BE2C (cell line): ENCODE data around the gene PODXL.

ENCODE experiments used
- DNase-seq: peaks from one replicate; pipeline ENCODE4 v3.0.0-alpha.2; 2020
- H3K27me3 ChIP-seq: fragments of 250-450 bp; sonication (Bioruptor Pico); 2 replicates; pipeline ENCODE4 v1.5.1; 2020; ENCODE audit warnings: mild to moderate bottlenecking
- H3K36me3 ChIP-seq: fragments of 250-450 bp; sonication (Bioruptor Pico); 2 replicates; pipeline ENCODE4 v1.5.1; 2020; ENCODE audit warnings: mild to moderate bottlenecking
- H3K4me1 ChIP-seq: fragments of 250-450 bp; sonication (Bioruptor Pico); 2 replicates; pipeline ENCODE4 v1.5.1; 2020
- H3K4me3 ChIP-seq: 2 replicates; pipeline ENCODE4 v1.5.1; 2011; ENCODE audit warnings: low read depth, low read length
- H3K9me3 ChIP-seq: fragments of 250-450 bp; sonication (Bioruptor Pico); 2 replicates; pipeline ENCODE4 v1.5.1; 2020
- TF ChIP-seq, protein P1 (sequence below): IDR thresholded peaks from 2 replicates; pipeline ENCODE4 v1.5.1; 2012; ENCODE audit warnings: mild to moderate bottlenecking, low read depth, low read length

Gene PODXL

DNA sequence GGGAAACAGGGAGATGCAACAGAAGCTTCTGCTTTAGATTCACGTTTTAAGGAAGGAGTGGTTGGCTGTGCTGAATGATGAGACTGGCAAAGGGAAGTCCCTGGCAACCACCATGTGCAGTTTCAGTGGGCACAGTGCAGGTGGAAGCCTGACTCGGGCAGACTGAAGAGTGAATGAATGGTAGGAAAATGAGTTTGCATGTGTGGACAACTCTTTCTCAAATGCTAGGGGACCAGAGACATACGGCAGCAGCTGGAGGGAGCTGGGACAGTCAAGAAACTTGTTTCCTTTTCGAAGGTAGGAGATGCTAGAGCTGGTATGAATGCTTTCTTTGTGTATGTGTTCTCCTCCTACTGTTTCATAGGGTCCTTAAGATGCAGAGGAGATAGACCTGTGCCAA, 29.0 kb downstream of the PODXL start:
- no peaks in the 10 kb centered on the region for H3K27me3 ChIP-seq
- TF ChIP-seq, protein P1, sequence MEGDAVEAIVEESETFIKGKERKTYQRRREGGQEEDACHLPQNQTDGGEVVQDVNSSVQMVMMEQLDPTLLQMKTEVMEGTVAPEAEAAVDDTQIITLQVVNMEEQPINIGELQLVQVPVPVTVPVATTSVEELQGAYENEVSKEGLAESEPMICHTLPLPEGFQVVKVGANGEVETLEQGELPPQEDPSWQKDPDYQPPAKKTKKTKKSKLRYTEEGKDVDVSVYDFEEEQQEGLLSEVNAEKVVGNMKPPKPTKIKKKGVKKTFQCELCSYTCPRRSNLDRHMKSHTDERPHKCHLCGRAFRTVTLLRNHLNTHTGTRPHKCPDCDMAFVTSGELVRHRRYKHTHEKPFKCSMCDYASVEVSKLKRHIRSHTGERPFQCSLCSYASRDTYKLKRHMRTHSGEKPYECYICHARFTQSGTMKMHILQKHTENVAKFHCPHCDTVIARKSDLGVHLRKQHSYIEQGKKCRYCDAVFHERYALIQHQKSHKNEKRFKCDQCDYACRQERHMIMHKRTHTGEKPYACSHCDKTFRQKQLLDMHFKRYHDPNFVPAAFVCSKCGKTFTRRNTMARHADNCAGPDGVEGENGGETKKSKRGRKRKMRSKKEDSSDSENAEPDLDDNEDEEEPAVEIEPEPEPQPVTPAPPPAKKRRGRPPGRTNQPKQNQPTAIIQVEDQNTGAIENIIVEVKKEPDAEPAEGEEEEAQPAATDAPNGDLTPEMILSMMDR, result no peak
- DNase-seq, result no peak
- H3K36me3 ChIP-seq, result no peaks in the 10 kb centered on the region
- H3K4me3 ChIP-seq, result no peak overlapping the region
- H3K4me1 ChIP-seq, result no peaks in the 10 kb centered on the region
- H3K9me3 ChIP-seq, result no peaks in the 10 kb centered on the region

DNA sequence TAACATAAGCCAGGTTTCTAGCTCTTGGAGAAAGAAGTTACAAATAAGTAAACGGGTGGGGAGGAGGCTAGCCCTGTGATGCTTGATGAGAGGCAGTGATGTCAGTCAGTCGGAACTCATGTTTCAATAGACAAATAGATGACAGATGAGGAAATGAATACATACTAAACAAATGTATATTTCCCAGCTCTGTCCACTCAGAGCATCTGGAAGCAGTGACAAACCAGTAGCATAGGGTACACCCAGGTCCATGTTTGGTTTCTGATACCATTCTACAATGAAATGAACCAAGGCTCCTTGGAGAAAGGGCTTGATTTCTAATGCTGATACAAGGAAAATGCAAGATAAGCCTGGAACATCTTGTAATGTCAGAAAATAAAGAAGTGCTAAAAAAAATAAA, 30.6 kb downstream of the PODXL start:
- H3K9me3 ChIP-seq, result no peaks in the 10 kb centered on the region
- no peaks in the 10 kb centered on the region for H3K27me3 ChIP-seq
- no peak overlapping the region for H3K4me3 ChIP-seq
- TF ChIP-seq, protein P1, result no peak
- DNase-seq, result no peak
- H3K4me1 ChIP-seq, result no peaks in the 10 kb centered on the region
- H3K36me3 ChIP-seq, result no peaks in the 10 kb centered on the region

DNA sequence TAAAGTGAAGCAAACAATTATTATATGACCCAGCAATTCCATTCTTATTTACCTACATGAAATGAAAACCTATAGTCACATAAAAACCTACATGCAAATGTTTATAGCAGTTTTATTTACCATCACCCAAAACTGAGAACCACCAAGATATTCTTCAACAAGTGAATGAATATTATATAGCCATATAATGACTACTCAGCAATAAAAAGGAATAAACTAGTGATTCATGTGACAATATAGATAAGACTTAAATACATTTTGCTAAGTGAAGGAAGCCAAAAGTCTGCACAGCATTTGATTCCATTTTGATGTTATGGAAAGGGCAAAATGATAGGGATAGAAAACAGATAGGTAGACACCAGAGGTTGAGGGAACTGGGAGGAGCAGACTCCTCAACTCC, 31.7 kb downstream of the PODXL start:
- no peaks in the 10 kb centered on the region for H3K27me3 ChIP-seq
- no peak overlapping the region for H3K4me3 ChIP-seq
- H3K36me3 ChIP-seq, result no peaks in the 10 kb centered on the region
- no peaks in the 10 kb centered on the region for H3K4me1 ChIP-seq
- TF ChIP-seq, protein P1, result no peak
- H3K9me3 ChIP-seq, result no peaks in the 10 kb centered on the region
- no peak for DNase-seq

DNA sequence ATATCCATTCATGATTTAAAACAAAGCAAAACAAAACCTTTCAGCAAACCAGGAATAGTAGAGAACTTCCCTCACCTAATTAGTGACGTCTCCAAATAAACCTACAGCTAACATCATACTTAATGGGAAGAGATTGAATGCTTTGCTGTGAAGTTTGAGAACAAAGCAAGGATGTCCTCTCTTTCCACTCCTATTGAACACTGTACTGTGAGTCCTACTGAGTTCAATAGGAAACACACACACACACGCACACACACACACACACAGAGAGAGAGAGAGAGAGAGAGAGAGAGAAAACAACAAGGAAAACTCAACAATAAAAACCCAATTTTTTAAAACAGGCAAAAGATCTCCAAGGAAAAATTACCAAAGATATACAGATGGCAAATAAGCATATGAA, 32.3 kb downstream of the PODXL start:
- TF ChIP-seq, protein P1, result no peak
- no peaks in the 10 kb centered on the region for H3K4me1 ChIP-seq
- no peaks in the 10 kb centered on the region for H3K36me3 ChIP-seq

DNA sequence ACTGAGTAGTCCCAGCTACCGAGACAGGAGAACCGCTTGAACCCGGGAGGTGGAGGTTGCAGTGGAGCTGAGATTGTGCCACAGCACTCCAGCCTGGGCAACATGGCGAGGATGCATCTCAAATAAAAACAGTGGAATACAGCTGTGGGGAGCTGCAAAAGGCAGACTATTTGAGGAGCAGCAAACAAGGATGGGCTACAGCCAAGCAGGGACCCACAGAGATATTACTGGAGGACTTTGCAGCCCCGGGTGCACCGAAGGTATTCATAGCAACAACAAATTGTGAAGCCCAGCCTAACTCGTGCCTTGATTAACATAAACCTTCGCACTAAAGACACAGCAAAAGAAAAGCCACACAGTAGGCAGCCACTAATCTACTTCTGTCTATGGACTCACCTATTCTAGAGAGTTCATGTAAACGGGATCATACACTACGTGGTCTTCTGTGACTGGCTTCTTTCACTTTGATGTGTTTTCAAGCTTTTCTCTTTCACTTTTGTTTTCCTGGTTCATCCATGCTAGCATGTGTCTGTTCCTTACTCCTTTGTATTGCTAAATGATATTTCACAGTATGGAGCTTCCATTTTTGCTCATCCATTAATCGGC, 34.0 kb downstream of the PODXL start:
- H3K9me3 ChIP-seq, result no peaks in the 10 kb centered on the region
- no peak overlapping the region for H3K4me3 ChIP-seq
- H3K27me3 ChIP-seq, result no peaks in the 10 kb centered on the region
- TF ChIP-seq, protein P1, result no peak
- DNase-seq, result no peak
- H3K4me1 ChIP-seq, result no peaks in the 10 kb centered on the region
- H3K36me3 ChIP-seq, result no peaks in the 10 kb centered on the region

More for the DNA sequence above, 32.3 kb downstream of the PODXL start:
- H3K9me3 ChIP-seq, result no peaks in the 10 kb centered on the region
- H3K27me3 ChIP-seq, result no peaks in the 10 kb centered on the region
- H3K4me3 ChIP-seq, result no peak overlapping the region
- no peak for DNase-seq

DNA sequence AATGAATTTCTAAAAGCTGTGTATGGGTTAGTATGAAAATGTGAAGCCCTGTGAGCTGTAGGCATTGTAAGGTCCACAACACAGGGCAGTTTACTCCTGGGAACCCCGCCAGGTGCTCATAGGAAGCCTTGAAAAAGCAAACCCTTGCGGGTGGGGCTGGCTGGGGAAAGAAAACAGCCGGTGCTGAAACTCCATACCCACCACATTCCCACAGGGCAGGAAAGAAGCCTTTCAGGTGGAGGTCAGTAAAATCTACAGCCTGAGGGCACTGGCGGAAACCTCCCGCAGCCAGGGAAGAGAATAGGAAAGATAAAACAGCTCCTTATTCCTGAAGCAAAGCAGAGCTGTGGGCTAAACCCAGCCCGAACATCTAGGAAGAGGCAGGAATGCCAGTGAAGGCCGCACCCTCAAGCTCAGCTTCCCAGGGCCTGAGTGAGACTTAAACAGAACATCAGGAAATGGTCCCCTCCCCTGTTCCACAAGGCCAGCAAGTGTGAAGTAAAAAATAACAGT, 34.7 kb downstream of the PODXL start:
- no peak for DNase-seq
- Histone ChIP-seq H3K4me3 (no peak overlapping the region), H3K36me3 (no peaks in the 10 kb centered on the region), H3K27me3 (no peaks in the 10 kb centered on the region), H3K9me3 (no peaks in the 10 kb centered on the region), H3K4me1 (no peaks in the 10 kb centered on the region)
- TF ChIP-seq, protein P1, result no peak
